Neural progenitor cell (in vitro differentiated cells): ENCODE measurements around the gene DTX1. TPM values are rescaled to one million over a fixed set of nuclear protein-coding genes. Genes with fewer than 3 reads are reported as not detected.

Experiments
- DNase-seq: peaks from one replicate; pipeline ENCODE4 v3.0.0-alpha.2; 2016; ENCODE audit warnings: low spot score
- H2AFZ ChIP-seq: fragments of 200-600 bp; sonication (generic); replicated peaks from 2 replicates; pipeline ENCODE4 v1.6.1; 2016; ENCODE audit warnings: antibody characterized with exemption
- H3F3A ChIP-seq: fragments of 200-600 bp; sonication (generic); 2 replicates; pipeline ENCODE4 v1.6.1; 2016; ENCODE audit warnings: antibody characterized with exemption, low read depth
- H3K27ac ChIP-seq: fragments of 200-600 bp; sonication (generic); 2 replicates; pipeline ENCODE4 v1.5.1; 2016; ENCODE audit warnings: mild to moderate bottlenecking
- H3K27me3 ChIP-seq: fragments of 200-600 bp; sonication (generic); 2 replicates; pipeline ENCODE4 v1.6.1; 2016; ENCODE audit warnings: mild to moderate bottlenecking, moderate library complexity
- H3K36me3 ChIP-seq: fragments of 200-600 bp; sonication (generic); 2 replicates; pipeline ENCODE4 v1.5.1; 2016
- H3K4me1 ChIP-seq: fragments of 200-600 bp; sonication (generic); 2 replicates; pipeline ENCODE4 v1.6.1; 2016; ENCODE audit warnings: mixed run types
- H3K4me2 ChIP-seq: fragments of 200-600 bp; sonication (generic); 2 replicates; pipeline ENCODE4 v1.6.1; 2016
- H3K4me3 ChIP-seq: fragments of 200-600 bp; sonication (generic); 2 replicates; pipeline ENCODE4 v1.5.1; 2016
- H3K79me2 ChIP-seq: fragments of 200-600 bp; sonication (generic); 2 replicates; pipeline ENCODE4 v1.6.1; 2016; ENCODE audit warnings: low read depth
- H3K9ac ChIP-seq: fragments of 200-600 bp; sonication (generic); 2 replicates; pipeline ENCODE4 v1.6.1; 2016
- H3K9me3 ChIP-seq: fragments of 200-600 bp; sonication (generic); 2 replicates; pipeline ENCODE4 v1.5.1; 2016; ENCODE audit warnings: low read depth
- H4K20me1 ChIP-seq: fragments of 200-600 bp; sonication (generic); 2 replicates; pipeline ENCODE4 v1.6.1; 2016; ENCODE audit warnings: low read depth
- H3K27ac Mint-ChIP-seq: 3 replicates; pipeline ENCODE4 v1.8.0; 2021; ENCODE audit warnings: mixed read lengths
- H3K27me3 Mint-ChIP-seq: 2 replicates; pipeline ENCODE4 v1.8.0; 2022; ENCODE audit warnings: low read depth, mild to moderate bottlenecking, inconsistent platforms, moderate library complexity, mixed read lengths; ENCODE audit not compliant: insufficient read depth
- H3K36me3 Mint-ChIP-seq: 3 replicates; pipeline ENCODE4 v1.8.0; 2021; ENCODE audit warnings: mixed read lengths
- H3K4me1 Mint-ChIP-seq: 3 replicates; pipeline ENCODE4 v1.8.0; 2021; ENCODE audit warnings: mixed read lengths
- H3K4me3 Mint-ChIP-seq: 3 replicates; pipeline ENCODE4 v1.8.0; 2021; ENCODE audit warnings: mild to moderate bottlenecking, moderate library complexity, mixed read lengths
- H3K9me3 Mint-ChIP-seq: 3 replicates; pipeline ENCODE4 v1.8.0; 2020; ENCODE audit warnings: mixed read lengths
- EZH2 ChIP-seq: fragments of 200-600 bp; sonication (generic); IDR thresholded peaks from 2 replicates; pipeline ENCODE4 v1.6.1; 2017; ENCODE audit warnings: antibody characterized with exemption, mild to moderate bottlenecking, moderate library complexity
- EZH2phosphoT487 ChIP-seq: fragments of 200-600 bp; sonication (generic); IDR thresholded peaks from 2 replicates; pipeline ENCODE4 v1.6.1; 2017; ENCODE audit warnings: antibody characterized with exemption
- total RNA-seq: library from RNA; depleted of rRNA; stranded (reverse); fragments of >200 nt; gene quantifications from 2 replicates; pipeline ENCODE4 v1.2.3, GENCODE V29; 2015; ENCODE audit warnings: low replicate concordance
- TF ChIP-seq, protein P1 (sequence below): fragments of 200-600 bp; sonication (generic); IDR thresholded peaks from 2 replicates; pipeline ENCODE4 v1.5.1; 2017; ENCODE audit warnings: antibody characterized with exemption, mild to moderate bottlenecking

The DTX1 gene
- total RNA-seq, 1 donor from 2014 or later = 0.49 TPM

GRCh38 chr12:113077859-113078255, 21.3 kb downstream of the DTX1 start:
- Histone ChIP-seq H3K4me2 (peak overlapping the region; percentile 86), H3K79me2 (no peaks in the 10 kb centered on the region), H2AFZ (no peak overlapping the region), H3K27ac (no peak overlapping the region), H3K4me1 (no peaks in the 10 kb centered on the region), H3K27me3 (peaks cover 65% of the 10 kb centered on the region), H3F3A (no peaks in the 10 kb centered on the region), H3K9ac (no peak overlapping the region), H3K9me3 (no peaks in the 10 kb centered on the region), H3K36me3 (no peaks in the 10 kb centered on the region), H4K20me1 (peaks cover 28% of the 10 kb centered on the region), H3K4me3 (peak overlapping the region; percentile 49)
- peak; percentile 31 for DNase-seq
- Mint-ChIP-seq H3K36me3 (no peaks in the 10 kb centered on the region), H3K27me3 (peaks cover 51% of the 10 kb centered on the region), H3K4me1 (peaks cover 15% of the 10 kb centered on the region), H3K9me3 (no peaks in the 10 kb centered on the region), H3K27ac (no peak overlapping the region), H3K4me3 (peak overlapping the region; percentile 28)
- TF ChIP-seq EZH2 = no peak
- TF ChIP-seq, protein P1, sequence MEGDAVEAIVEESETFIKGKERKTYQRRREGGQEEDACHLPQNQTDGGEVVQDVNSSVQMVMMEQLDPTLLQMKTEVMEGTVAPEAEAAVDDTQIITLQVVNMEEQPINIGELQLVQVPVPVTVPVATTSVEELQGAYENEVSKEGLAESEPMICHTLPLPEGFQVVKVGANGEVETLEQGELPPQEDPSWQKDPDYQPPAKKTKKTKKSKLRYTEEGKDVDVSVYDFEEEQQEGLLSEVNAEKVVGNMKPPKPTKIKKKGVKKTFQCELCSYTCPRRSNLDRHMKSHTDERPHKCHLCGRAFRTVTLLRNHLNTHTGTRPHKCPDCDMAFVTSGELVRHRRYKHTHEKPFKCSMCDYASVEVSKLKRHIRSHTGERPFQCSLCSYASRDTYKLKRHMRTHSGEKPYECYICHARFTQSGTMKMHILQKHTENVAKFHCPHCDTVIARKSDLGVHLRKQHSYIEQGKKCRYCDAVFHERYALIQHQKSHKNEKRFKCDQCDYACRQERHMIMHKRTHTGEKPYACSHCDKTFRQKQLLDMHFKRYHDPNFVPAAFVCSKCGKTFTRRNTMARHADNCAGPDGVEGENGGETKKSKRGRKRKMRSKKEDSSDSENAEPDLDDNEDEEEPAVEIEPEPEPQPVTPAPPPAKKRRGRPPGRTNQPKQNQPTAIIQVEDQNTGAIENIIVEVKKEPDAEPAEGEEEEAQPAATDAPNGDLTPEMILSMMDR = no peak
- TF ChIP-seq EZH2phosphoT487 = no peak

- no peak for DNase-seq
- no peak overlapping the region for H3K27ac Mint-ChIP-seq
- Histone ChIP-seq H3K4me3 (no peak overlapping the region), H4K20me1 (peaks cover 13% of the 10 kb centered on the region), H3K27ac (no peak overlapping the region), H3F3A (no peaks in the 10 kb centered on the region), H3K79me2 (no peaks in the 10 kb centered on the region), H3K9me3 (no peaks in the 10 kb centered on the region), H3K4me1 (no peaks in the 10 kb centered on the region), H2AFZ (no peak overlapping the region), H3K27me3 (peaks cover 38% of the 10 kb centered on the region), H3K9ac (no peak overlapping the region), H3K4me2 (no peak overlapping the region), H3K36me3 (no peaks in the 10 kb centered on the region)
- H3K4me3 Mint-ChIP-seq = no peak overlapping the region
- H3K4me1 Mint-ChIP-seq = peaks cover 14% of the 10 kb centered on the region
- peaks cover 37% of the 10 kb centered on the region for H3K27me3 Mint-ChIP-seq
- no peaks in the 10 kb centered on the region for H3K36me3 Mint-ChIP-seq
- H3K9me3 Mint-ChIP-seq = no peaks in the 10 kb centered on the region
- TF ChIP-seq EZH2 (no peak), EZH2phosphoT487 (no peak)
- TF ChIP-seq, protein P1 = no peak
These were observed 25.3 kb downstream of the DTX1 start for GRCh38 chr12:113081873-113082272.

GRCh38 chr12:113082486-113083148, 26.1 kb downstream of the DTX1 start:
- no peak overlapping the region for H3K27ac ChIP-seq
- Mint-ChIP-seq H3K4me3 (no peak overlapping the region), H3K9me3 (no peaks in the 10 kb centered on the region), H3K27me3 (peaks cover 33% of the 10 kb centered on the region), H3K36me3 (no peaks in the 10 kb centered on the region), H3K4me1 (peaks cover 16% of the 10 kb centered on the region), H3K27ac (peak overlapping the region; percentile 67)
- H3K79me2 ChIP-seq = no peaks in the 10 kb centered on the region
- H3K4me2 ChIP-seq = no peak overlapping the region
- no peak overlapping the region for H3K4me3 ChIP-seq
- H3F3A ChIP-seq = no peaks in the 10 kb centered on the region
- DNase-seq = no peak
- H2AFZ ChIP-seq = no peak overlapping the region
- peaks cover 31% of the 10 kb centered on the region for H3K27me3 ChIP-seq
- H3K9ac ChIP-seq = no peak overlapping the region
- no peaks in the 10 kb centered on the region for H3K4me1 ChIP-seq
- TF ChIP-seq EZH2 (no peak), EZH2phosphoT487 (no peak)
- TF ChIP-seq, protein P1 = no peak
- peaks cover 6% of the 10 kb centered on the region for H4K20me1 ChIP-seq
- H3K36me3 ChIP-seq = no peaks in the 10 kb centered on the region
- no peaks in the 10 kb centered on the region for H3K9me3 ChIP-seq
